Peyer's patch (tissue), 4 donors: ENCODE data around the gene ARFGAP3.

ENCODE experiments used
- POLR2A ChIP-seq, 2 donors: fragments of 450-650 bp; IDR thresholded peaks; one replicate each; pipeline ENCODE4 v1.5.1; 2017; ENCODE audit warnings: antibody characterized with exemption in 2 of 2, mild to moderate bottlenecking in 2 of 2, moderate library complexity in 2 of 2
- TF ChIP-seq, protein P1 (sequence below), 6 experiments: fragments of 450-650 bp in 4 of 6; fragments of 200-600 bp in 2 of 6; sonication (generic) in 1 of 6; IDR thresholded peaks; one replicate each; pipeline ENCODE4 v1.5.1; 2017 to 2019; ENCODE audit warnings: antibody characterized with exemption in 6 of 6, mild to moderate bottlenecking in 3 of 6, moderate library complexity in 1 of 6

DNA sequence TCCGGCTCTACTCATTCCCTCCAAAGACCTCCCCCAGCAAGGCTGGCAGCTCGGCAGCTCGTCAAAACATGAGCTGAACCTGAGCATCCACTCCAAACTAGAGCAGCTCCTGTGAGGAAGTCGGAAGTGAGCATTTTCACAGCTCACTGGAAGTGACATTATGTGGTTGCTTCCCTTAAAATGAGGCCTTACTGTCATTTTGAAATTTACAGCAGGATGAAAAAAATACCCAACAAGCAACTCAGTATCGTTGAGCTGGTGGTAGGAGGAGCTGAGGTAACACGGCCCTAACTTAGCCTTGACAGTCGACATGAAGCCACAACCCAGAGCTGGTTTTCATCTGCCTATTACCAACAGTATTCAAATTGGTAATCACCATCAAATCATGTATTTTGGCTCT is 38.0 kb upstream of the ARFGAP3 start:
- no peak for TF ChIP-seq POLR2A (IDR thresholded peaks at IDR 0.05)
- TF ChIP-seq, protein P1, sequence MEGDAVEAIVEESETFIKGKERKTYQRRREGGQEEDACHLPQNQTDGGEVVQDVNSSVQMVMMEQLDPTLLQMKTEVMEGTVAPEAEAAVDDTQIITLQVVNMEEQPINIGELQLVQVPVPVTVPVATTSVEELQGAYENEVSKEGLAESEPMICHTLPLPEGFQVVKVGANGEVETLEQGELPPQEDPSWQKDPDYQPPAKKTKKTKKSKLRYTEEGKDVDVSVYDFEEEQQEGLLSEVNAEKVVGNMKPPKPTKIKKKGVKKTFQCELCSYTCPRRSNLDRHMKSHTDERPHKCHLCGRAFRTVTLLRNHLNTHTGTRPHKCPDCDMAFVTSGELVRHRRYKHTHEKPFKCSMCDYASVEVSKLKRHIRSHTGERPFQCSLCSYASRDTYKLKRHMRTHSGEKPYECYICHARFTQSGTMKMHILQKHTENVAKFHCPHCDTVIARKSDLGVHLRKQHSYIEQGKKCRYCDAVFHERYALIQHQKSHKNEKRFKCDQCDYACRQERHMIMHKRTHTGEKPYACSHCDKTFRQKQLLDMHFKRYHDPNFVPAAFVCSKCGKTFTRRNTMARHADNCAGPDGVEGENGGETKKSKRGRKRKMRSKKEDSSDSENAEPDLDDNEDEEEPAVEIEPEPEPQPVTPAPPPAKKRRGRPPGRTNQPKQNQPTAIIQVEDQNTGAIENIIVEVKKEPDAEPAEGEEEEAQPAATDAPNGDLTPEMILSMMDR (IDR thresholded peaks at IDR 0.05), result no peak
